T-cell (primary cell): ENCODE data around the gene TALDO1. TPM values are rescaled to one million over a fixed set of nuclear protein-coding genes. Genes with fewer than 3 reads are reported as not detected.
A peak's percentile ranks its signal among the peaks of the same experiment; 100 is the strongest.

ENCODE experiments used
- ATAC-seq, 4 experiments: fragments of 200-7000 bp in 3 of 4; fragments of 150-1000 bp in 1 of 4; cut with Tn5 transposase; replicated peaks in 1 of 4; 1 replicate in 3 of 4; 2 replicates in 1 of 4; pipeline ENCODE4 v1.10.0; 2021; ENCODE audit warnings: moderate library complexity in 3 of 4, mild to moderate bottlenecking in 2 of 4, moderate number of reproducible peaks in 1 of 4
- CTCF ChIA-PET, 2 donors: fragments of 300-600 bp; sonication (Branson Sonifier 250); formaldehyde crosslinking; loops; one replicate each; lab custom pipeline; 2022; ENCODE audit warnings: antibody characterized with exemption in 2 of 2; lab: Charles Lee
- POLR2A ChIA-PET, 2 donors: fragments of 300-600 bp; sonication (Branson Sonifier 250); formaldehyde crosslinking; loops; one replicate each; lab custom pipeline; 2022; ENCODE audit warnings: antibody characterized with exemption in 2 of 2; lab: Charles Lee
- DNase-seq, 35 experiments: peaks; one replicate each; pipeline versions ENCODE4 v3.0.0 to v3.0.0-alpha.2; 2013 to 2023
- H3K27ac ChIP-seq: one replicate; pipeline ENCODE4 v1.5.1; 2013; ENCODE audit warnings: low read length
- H3K27me3 ChIP-seq, 2 experiments: replicated peaks in 1 of 2; 1 replicate in 1 of 2; 2 replicates in 1 of 2; pipeline versions ENCODE4 v1.6.1 to v1.7.0; 2013; ENCODE audit warnings: low read length in 1 of 2, mixed read lengths in 1 of 2; ENCODE audit not compliant: control insufficient read depth in 2 of 2, insufficient read depth in 2 of 2; ENCODE audit errors: extremely low read depth in 1 of 2
- H3K36me3 ChIP-seq, 2 donors: 1 replicate in 1 of 2; 2 replicates in 1 of 2; pipeline versions ENCODE4 v1.6.1 to v1.7.0; 2013; ENCODE audit warnings: low read length in 1 of 2; ENCODE audit not compliant: control insufficient read depth in 2 of 2, insufficient read depth in 1 of 2; ENCODE audit errors: extremely low read depth in 1 of 2
- H3K4me1 ChIP-seq, 2 experiments: 1 replicate in 1 of 2; 2 replicates in 1 of 2; pipeline versions ENCODE4 v1.6.1 to v1.7.0; 2013; ENCODE audit warnings: low read length in 2 of 2, mixed read lengths in 1 of 2; ENCODE audit not compliant: insufficient read depth in 2 of 2, control insufficient read depth in 1 of 2; ENCODE audit errors: extremely low read depth in 1 of 2
- H3K4me3 ChIP-seq, 2 donors: 1 replicate in 1 of 2; 2 replicates in 1 of 2; pipeline versions ENCODE4 v1.5.1 to v1.7.0; 2013; ENCODE audit warnings: mild to moderate bottlenecking in 2 of 2, low read length in 1 of 2, moderate library complexity in 1 of 2; ENCODE audit not compliant: control insufficient read depth in 1 of 2; ENCODE audit errors: extremely low read depth in 1 of 2
- H3K9me3 ChIP-seq: 2 replicates; pipeline ENCODE4 v1.7.0; 2013
- H3K27ac Mint-ChIP-seq, 2 donors: one replicate each; pipeline ENCODE4 v1.8.0; 2020 to 2021; ENCODE audit warnings: mild to moderate bottlenecking in 2 of 2, mixed read lengths in 2 of 2
- H3K27me3 Mint-ChIP-seq, 2 donors: one replicate each; pipeline ENCODE4 v1.8.0; 2021 to 2022; ENCODE audit warnings: mixed read lengths in 2 of 2
- H3K36me3 Mint-ChIP-seq: one replicate; pipeline ENCODE4 v1.8.0; 2021; ENCODE audit warnings: mixed read lengths
- H3K4me1 Mint-ChIP-seq, 3 donors: one replicate each; pipeline ENCODE4 v1.8.0; 2020 to 2022; ENCODE audit warnings: mixed read lengths in 3 of 3, mild to moderate bottlenecking in 1 of 3
- H3K4me3 Mint-ChIP-seq, 3 donors: one replicate each; pipeline ENCODE4 v1.8.0; 2020 to 2022; ENCODE audit warnings: mild to moderate bottlenecking in 3 of 3, mixed read lengths in 3 of 3, moderate library complexity in 3 of 3
- H3K9me3 Mint-ChIP-seq, 3 donors: one replicate each; pipeline ENCODE4 v1.8.0; 2020 to 2022; ENCODE audit warnings: mixed read lengths in 3 of 3
- WGBS: methylation state at CpG from one replicate; pipeline ENCODE4 v1.1.5; 2013; ENCODE audit warnings: missing lambda C conversion rate; ENCODE audit not compliant: insufficient coverage; 5-methylcytosine and 5-hydroxymethylcytosine counted together
- total RNA-seq, 35 experiments: library from RNA in 6 of 35; stranded (reverse) in 6 of 35; fragments of 120-200 nt in 1 of 35; gene quantifications; one replicate each; pipeline versions ENCODE4 v1.2.1 to v1.2.4 and lab custom pipeline; 2013 to 2026

The TALDO1 gene
- total RNA-seq, 5 donors from 2014 or later (not counting 1 experiment from before 2014, with no cell fraction given): 60.5 to 106 (median 102) TPM

DNA sequence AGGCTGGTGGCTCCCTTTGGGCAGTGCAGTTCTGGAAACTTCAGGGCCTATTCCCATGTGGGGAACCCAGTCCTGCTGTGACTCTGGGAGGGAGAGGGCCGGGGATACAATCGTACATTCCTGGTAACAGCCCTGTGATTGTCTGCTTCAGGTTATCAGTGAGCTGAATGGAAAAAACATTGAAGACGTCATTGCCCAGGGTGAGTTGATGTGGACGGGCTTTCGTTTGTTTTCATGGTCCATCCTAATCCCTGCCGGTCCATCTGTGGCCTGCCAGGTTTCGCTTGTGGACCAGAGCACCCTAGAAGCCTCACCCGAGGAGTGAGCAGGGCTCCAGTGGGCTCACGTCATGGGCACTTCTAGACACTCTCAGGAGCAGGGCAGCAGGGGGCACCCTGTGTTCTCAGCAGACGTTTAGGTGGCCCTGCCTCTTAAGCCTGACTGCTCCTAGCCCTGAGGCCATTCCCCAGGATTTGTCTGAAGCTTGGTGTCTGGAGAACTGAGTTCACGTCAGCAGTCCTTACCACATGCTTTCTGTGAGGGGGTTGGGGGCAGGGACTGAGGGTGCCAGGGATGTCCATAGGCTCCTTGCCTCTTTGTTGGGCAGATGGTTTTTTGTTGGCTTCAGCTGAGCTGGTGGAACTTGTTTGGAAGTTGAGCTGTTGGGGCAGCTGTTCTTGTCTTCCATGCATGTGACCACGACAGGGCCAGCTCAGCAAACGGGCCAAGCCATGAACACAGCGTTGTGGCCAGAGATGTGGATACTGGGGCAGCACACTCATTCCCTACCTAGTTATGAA, 64.4 kb downstream of the TALDO1 start:
- H3K4me1 Mint-ChIP-seq: peaks cover 33 to 40% (median 38%) of the 10 kb centered on the region in 3 donors
- DNase-seq (no peak), ATAC-seq (no peak)
- no peaks in the 10 kb centered on the region for H3K9me3 ChIP-seq
- POLR2A ChIA-PET: no interaction called here
- H3K4me3 ChIP-seq: peak overlapping the region in 1 of 2 donors; percentile 41
- H3K27ac ChIP-seq: peak overlapping the region; percentile 61
- H3K27ac Mint-ChIP-seq: peak overlapping the region; percentile 73 to 84
- WGBS: 59% methylated on average over 10 of the region's 14 CpGs
- H3K4me1 ChIP-seq: peaks cover 13 to 35% of the 10 kb centered on the region in 2 experiments
- CTCF ChIA-PET: no interaction called here
- H3K27me3 ChIP-seq: no peaks in the 10 kb centered on the region
- H3K27me3 Mint-ChIP-seq: no peaks in the 10 kb centered on the region
- peak overlapping the region; percentile 89 to 91 (median 89) for H3K4me3 Mint-ChIP-seq
- H3K36me3 Mint-ChIP-seq: peaks cover 20% of the 10 kb centered on the region
- H3K36me3 ChIP-seq: peaks cover 21 to 27% of the 10 kb centered on the region in 2 donors
- H3K9me3 Mint-ChIP-seq: no peaks in the 10 kb centered on the region

DNA sequence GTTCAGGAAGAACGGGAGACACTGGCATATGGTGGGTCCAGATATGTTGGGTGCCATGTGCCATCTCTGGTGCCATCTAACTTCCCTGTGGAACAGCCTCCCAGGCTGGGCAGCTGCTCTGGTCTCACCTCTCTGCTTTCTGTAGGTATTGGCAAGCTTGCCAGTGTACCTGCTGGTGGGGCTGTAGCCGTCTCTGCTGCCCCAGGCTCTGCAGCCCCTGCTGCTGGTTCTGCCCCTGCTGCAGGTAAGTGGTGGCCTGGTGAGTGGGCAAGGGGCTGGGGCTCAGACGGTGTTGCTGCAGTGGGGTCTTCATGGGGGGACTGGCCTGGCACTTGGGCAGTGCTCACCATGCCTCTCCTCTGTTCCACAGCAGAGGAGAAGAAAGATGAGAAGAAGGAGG, 65.1 kb downstream of the TALDO1 start:
- 95% methylated on average over 2 of the region's 3 CpGs for WGBS
- CTCF ChIA-PET: no interaction called here
- peak overlapping the region in 1 of 2 donors; percentile 16 for H3K27ac Mint-ChIP-seq
- peaks cover 21 to 27% of the 10 kb centered on the region in 2 donors for H3K36me3 ChIP-seq
- H3K27ac ChIP-seq: no peak overlapping the region
- H3K27me3 Mint-ChIP-seq: no peaks in the 10 kb centered on the region
- H3K36me3 Mint-ChIP-seq: peaks cover 20% of the 10 kb centered on the region
- peak overlapping the region in 2 of 3 donors; percentile 21 to 31 for H3K4me3 Mint-ChIP-seq
- POLR2A ChIA-PET: no interaction called here
- no peaks in the 10 kb centered on the region for H3K27me3 ChIP-seq
- ATAC-seq (no peak), DNase-seq (no peak)
- no peaks in the 10 kb centered on the region for H3K9me3 ChIP-seq
- H3K4me1 Mint-ChIP-seq: peaks cover 33 to 40% (median 38%) of the 10 kb centered on the region in 3 donors
- H3K9me3 Mint-ChIP-seq: no peaks in the 10 kb centered on the region
- H3K4me3 ChIP-seq: no peak overlapping the region
- H3K4me1 ChIP-seq: peaks cover 13 to 35% of the 10 kb centered on the region in 2 experiments

DNA sequence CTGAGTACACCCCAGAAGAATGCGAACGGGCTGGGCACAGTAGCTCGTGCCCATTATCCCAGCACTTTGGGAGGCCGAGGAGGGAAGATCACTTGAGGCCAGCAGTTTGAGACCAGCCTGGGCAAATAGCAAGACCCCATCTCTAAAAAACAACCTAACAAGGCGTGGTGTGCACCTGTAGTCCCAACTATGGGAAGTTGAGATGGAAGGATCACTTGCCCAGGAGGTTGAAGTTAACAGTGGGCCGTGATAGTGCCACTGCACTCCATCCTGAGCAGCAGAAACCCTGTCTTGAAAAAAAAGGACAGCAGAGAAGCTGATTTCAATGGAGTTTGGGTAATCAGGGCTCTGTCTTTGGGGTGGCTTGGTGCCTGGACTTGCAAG, 65.8 kb downstream of the TALDO1 start:
- CTCF ChIA-PET: no interaction called here

GRCh38 chr11:813456-814096, 66.3 kb downstream of the TALDO1 start:
- Mint-ChIP-seq H3K4me3 (no peak overlapping the region), H3K27ac (no peak overlapping the region), H3K9me3 (no peaks in the 10 kb centered on the region), H3K27me3 (no peaks in the 10 kb centered on the region), H3K4me1 (peaks cover 29 to 34% (median 31%) of the 10 kb centered on the region in 3 donors), H3K36me3 (peaks cover 20% of the 10 kb centered on the region)
- POLR2A ChIA-PET: interaction anchor here in 1 of 2 donors (0.6 kb wide), 2 partner anchors 9 to 29 kb away, joined by 3 read pairs; no protein-coding TSS in a partner anchor
- no peak for DNase-seq
- 77% methylated on average over 4 of the region's 9 CpGs for WGBS
- CTCF ChIA-PET: no interaction called here
- Histone ChIP-seq H3K27ac (no peak overlapping the region), H3K9me3 (no peaks in the 10 kb centered on the region), H3K27me3 (no peaks in the 10 kb centered on the region), H3K36me3 (peaks cover 21 to 27% of the 10 kb centered on the region in 2 donors), H3K4me3 (no peak overlapping the region), H3K4me1 (peaks cover 13 to 34% of the 10 kb centered on the region in 2 experiments)
- no peak for ATAC-seq

More for the DNA sequence above, 65.8 kb downstream of the TALDO1 start:
- Mint-ChIP-seq H3K9me3 (no peaks in the 10 kb centered on the region), H3K4me3 (no peak overlapping the region), H3K36me3 (peaks cover 20% of the 10 kb centered on the region), H3K27ac (no peak overlapping the region), H3K27me3 (no peaks in the 10 kb centered on the region), H3K4me1 (peaks cover 30 to 35% (median 34%) of the 10 kb centered on the region in 3 donors)
- H3K4me1 ChIP-seq: peaks cover 13 to 34% of the 10 kb centered on the region in 2 experiments
- H3K27ac ChIP-seq: no peak overlapping the region
- H3K9me3 ChIP-seq: no peaks in the 10 kb centered on the region
- H3K27me3 ChIP-seq: no peaks in the 10 kb centered on the region
- 94% methylated on average over 3 of the region's 6 CpGs for WGBS
- ATAC-seq: no peak
- no peak overlapping the region for H3K4me3 ChIP-seq
- H3K36me3 ChIP-seq: peaks cover 21 to 27% of the 10 kb centered on the region in 2 donors
- DNase-seq: no peak
- POLR2A ChIA-PET: interaction anchor here in 1 of 2 donors (0.6 kb wide), 1 partner anchor 29 kb away, joined by 3 read pairs; no protein-coding TSS in a partner anchor

Other genes starting within 250 kb of the TALDO1 start
- 100 to 1,000 TPM; 126 to 141 (median 131) TPM for gene RNH1, start 240.2 kb upstream of the TALDO1 start, total RNA-seq
- gene HRAS, start 211.9 kb upstream of the TALDO1 start, total RNA-seq: 10 to 100 TPM; 27.6 to 53.4 (median 47.6) TPM
- 1 to 10 TPM; 3.4 to 6.1 (median 5.6) TPM for gene LRRC56, start 209.9 kb upstream of the TALDO1 start, total RNA-seq
- gene LMNTD2, start 186.7 kb upstream of the TALDO1 start, total RNA-seq: 10 to 100 TPM in 1 of 5 donors, 1 to 10 TPM in 4; 5.1 to 13.4 (median 8.8) TPM
- gene RASSF7, start 186.5 kb upstream of the TALDO1 start, total RNA-seq: 10 to 100 TPM; 23.2 to 68.4 (median 63.4) TPM
- gene PHRF1, start 171.0 kb upstream of the TALDO1 start, total RNA-seq: 10 to 100 TPM; 40.2 to 69.4 (median 66.3) TPM
- gene IRF7, start 131.5 kb upstream of the TALDO1 start, total RNA-seq: 100 to 1,000 TPM in 1 of 5 donors, 10 to 100 TPM in 4; 58.9 to 128 (median 73.7) TPM
- under 1 TPM in 2 of 5 donors, not detected in 3; 0.26 to 0.29 TPM for gene CDHR5, start 122.5 kb upstream of the TALDO1 start, total RNA-seq
- gene SCT, start 120.3 kb upstream of the TALDO1 start, total RNA-seq: not detected
- 1 to 10 TPM in 2 of 5 donors, under 1 TPM in 3; 0.49 to 1.3 (median 0.98) TPM for gene DRD4, start 110.2 kb upstream of the TALDO1 start, total RNA-seq
- 100 to 1,000 TPM in 1 of 5 donors, 10 to 100 TPM in 4; 55.8 to 121 (median 57.3) TPM for gene DEAF1, start 52.2 kb upstream of the TALDO1 start, total RNA-seq
- 10 to 100 TPM; 21.2 to 43.9 (median 42.4) TPM for gene TMEM80, start 51.6 kb upstream of the TALDO1 start, total RNA-seq
- gene EPS8L2, start 41.2 kb upstream of the TALDO1 start, total RNA-seq: 10 to 100 TPM in 4 of 5 donors, 1 to 10 TPM in 1; 7.5 to 18.5 (median 14.6) TPM
- 10 to 100 TPM; 40.8 to 73.5 (median 70.2) TPM for gene GATD1, start 30.0 kb downstream of the TALDO1 start, total RNA-seq
- under 1 TPM in 3 of 5 donors, not detected in 2; 0.18 to 0.28 (median 0.20) TPM for gene CEND1, start 42.6 kb downstream of the TALDO1 start, total RNA-seq
- 10 to 100 TPM; 22.4 to 37.4 (median 35.1) TPM for gene SLC25A22, start 50.8 kb downstream of the TALDO1 start, total RNA-seq
- 10 to 100 TPM; 31.1 to 46.6 (median 39.1) TPM for gene PIDD1, start 57.8 kb downstream of the TALDO1 start, total RNA-seq
- 1,000 to 10,000 TPM; 4,736 to 5,826 (median 5,260) TPM for gene RPLP2, start 62.5 kb downstream of the TALDO1 start, total RNA-seq
- gene PNPLA2, start 71.5 kb downstream of the TALDO1 start, total RNA-seq: 100 to 1,000 TPM; 172 to 212 (median 206) TPM
- gene CRACR2B, start 80.5 kb downstream of the TALDO1 start, total RNA-seq: 1 to 10 TPM; 1.4 to 2.9 (median 1.5) TPM
- gene CD151, start 85.5 kb downstream of the TALDO1 start, total RNA-seq: 10 to 100 TPM; 14.9 to 28.2 (median 25.6) TPM
- gene POLR2L, start 95.1 kb downstream of the TALDO1 start, total RNA-seq: 10 to 100 TPM; 34.2 to 73.9 (median 68.7) TPM
- gene TSPAN4, start 95.4 kb downstream of the TALDO1 start, total RNA-seq: 1 to 10 TPM; 3.1 to 5.8 (median 4.4) TPM
- 10 to 100 TPM; 39.0 to 68.4 (median 51.2) TPM for gene CHID1, start 163.3 kb downstream of the TALDO1 start, total RNA-seq
- gene AP2A2, start 178.4 kb downstream of the TALDO1 start, total RNA-seq: 10 to 100 TPM; 59.6 to 85.3 (median 70.8) TPM